SJCRH30 (cell line): ENCODE results near the gene LY86. TPM values are rescaled to one million over a fixed set of nuclear protein-coding genes. Genes with fewer than 3 reads are reported as not detected.

Experiments
- DNase-seq, 2 experiments: peaks; one replicate each; pipeline ENCODE4 v3.0.0-alpha.2; 2015 to 2020
- H3K27ac ChIP-seq: fragments of 250-450 bp; sonication (Bioruptor Pico); 2 replicates; pipeline ENCODE4 v1.5.1; 2020; ENCODE audit warnings: mild to moderate bottlenecking, moderate library complexity
- H3K27me3 ChIP-seq: fragments of 250-450 bp; sonication (Bioruptor Pico); 2 replicates; pipeline ENCODE4 v1.5.1; 2020; ENCODE audit warnings: mild to moderate bottlenecking, moderate library complexity
- H3K36me3 ChIP-seq: fragments of 250-450 bp; sonication (Bioruptor Pico); 2 replicates; pipeline ENCODE4 v1.5.1; 2020; ENCODE audit warnings: mild to moderate bottlenecking, moderate library complexity
- H3K4me1 ChIP-seq: fragments of 250-450 bp; sonication (Bioruptor Pico); 2 replicates; pipeline ENCODE4 v1.5.1; 2020; ENCODE audit warnings: mild to moderate bottlenecking, moderate library complexity
- H3K4me3 ChIP-seq: fragments of 250-450 bp; sonication (Bioruptor Pico); 2 replicates; pipeline ENCODE4 v1.5.1; 2020; ENCODE audit warnings: mild to moderate bottlenecking, moderate library complexity
- H3K9me3 ChIP-seq: fragments of 250-450 bp; sonication (Bioruptor Pico); replicated peaks from 2 replicates; pipeline ENCODE4 v1.5.1; 2020; ENCODE audit warnings: mild to moderate bottlenecking, moderate library complexity
- total RNA-seq: library from RNA; depleted of rRNA; stranded (reverse); fragments of >200 nt; shearing (Covaris generic); gene quantifications from 2 replicates; pipeline ENCODE4 v1.2.3, GENCODE V29; 2014

Gene LY86
- total RNA-seq, 1 experiment from 2014 or later = not detected

DNA sequence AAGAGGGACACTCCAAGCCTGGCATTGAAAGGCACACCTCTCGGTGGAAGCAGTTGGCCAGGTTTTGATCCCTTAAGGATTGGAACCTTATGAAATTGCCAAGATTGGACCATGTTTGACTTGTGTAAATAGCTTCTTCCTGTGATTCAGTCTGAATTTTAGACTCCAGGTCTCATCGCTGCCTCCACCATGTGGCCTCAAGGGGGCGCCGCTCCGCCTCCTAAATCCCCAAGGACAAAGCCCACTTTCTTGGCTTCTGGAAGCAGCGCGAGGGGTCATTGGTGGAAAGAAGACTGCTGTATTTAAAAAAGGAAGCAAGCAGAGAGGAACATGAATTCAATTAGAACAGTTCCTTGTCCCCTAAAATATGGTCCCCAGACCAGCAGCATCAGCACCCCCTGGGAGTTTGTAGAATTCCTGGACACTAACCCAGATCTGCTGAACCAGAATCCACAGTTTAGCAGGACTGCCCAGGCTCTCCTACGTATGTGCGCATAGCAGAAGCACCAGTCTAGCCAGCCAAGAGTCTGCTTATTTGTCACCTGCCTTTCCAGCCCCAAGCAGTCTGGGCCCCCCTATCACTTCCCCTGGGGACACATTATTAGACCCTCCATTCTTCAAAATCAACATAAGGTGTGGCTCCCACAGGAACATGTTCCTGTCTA lies 108.5 kb downstream of the LY86 start:
- H3K27ac ChIP-seq = no peak overlapping the region
- DNase-seq = peak; percentile 41 to 76

DNA sequence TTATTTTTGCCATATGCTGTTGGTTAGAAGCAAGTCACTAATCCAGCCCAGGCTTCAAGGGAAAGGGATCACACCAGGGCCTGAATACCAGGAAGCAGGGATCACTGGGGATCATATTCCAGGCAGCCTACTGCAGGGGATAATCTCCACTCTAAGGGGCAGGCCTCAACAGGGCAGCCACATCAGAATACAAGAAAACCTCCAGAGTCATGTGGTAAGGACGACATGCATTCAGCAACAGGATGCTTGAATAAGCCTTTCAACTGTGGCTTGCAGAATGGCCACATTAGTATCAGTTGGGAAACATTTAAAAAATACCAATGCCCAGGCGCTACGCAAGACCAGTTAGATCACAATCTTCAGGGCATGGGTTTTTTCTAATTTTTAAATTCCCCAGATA lies 109.1 kb downstream of the LY86 start:
- Histone ChIP-seq H3K27me3 (no peaks in the 10 kb centered on the region), H3K4me1 (peaks cover 10% of the 10 kb centered on the region), H3K9me3 (no peaks in the 10 kb centered on the region), H3K4me3 (no peak overlapping the region), H3K27ac (no peak overlapping the region), H3K36me3 (no peaks in the 10 kb centered on the region)
- DNase-seq = peak; percentile 26 to 66

More for the DNA sequence above, 108.5 kb downstream of the LY86 start:
- H3K27me3 ChIP-seq = no peaks in the 10 kb centered on the region
- no peak overlapping the region for H3K4me3 ChIP-seq
- H3K36me3 ChIP-seq = no peaks in the 10 kb centered on the region
- peaks cover 10% of the 10 kb centered on the region for H3K4me1 ChIP-seq
- H3K9me3 ChIP-seq = no peaks in the 10 kb centered on the region

DNA sequence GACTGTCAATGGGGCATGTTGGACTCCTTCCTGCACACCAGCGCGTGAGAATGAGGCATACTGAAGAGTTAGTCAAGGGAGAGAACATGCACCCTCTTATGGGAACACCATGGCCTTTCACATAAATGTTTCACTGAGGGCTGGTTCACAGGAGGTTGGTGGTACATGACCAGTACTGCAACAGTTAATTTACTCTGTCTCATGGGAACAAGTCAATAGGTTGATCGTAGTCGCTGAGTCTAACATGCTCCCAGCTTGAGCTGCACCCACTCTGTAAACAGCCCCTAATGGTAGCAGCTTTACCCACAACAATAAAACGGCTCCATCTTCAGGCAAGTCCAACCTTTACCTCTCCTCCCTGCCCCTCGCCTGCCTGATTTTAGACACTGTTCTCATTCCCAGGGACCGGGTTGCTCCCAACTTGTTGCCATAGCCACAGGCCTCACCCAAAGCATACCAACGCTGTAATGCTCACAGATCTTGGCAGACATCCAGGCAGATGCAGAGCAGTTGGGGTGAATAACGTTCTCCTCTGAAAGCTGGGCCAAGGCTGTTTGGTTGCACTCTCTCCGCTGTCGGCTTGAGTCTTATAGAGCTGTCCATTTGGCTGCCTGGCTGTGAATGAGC lies 111.3 kb downstream of the LY86 start:
- Histone ChIP-seq H3K27ac (no peak overlapping the region), H3K4me1 (peaks cover 10% of the 10 kb centered on the region), H3K9me3 (no peaks in the 10 kb centered on the region), H3K36me3 (no peaks in the 10 kb centered on the region), H3K27me3 (no peaks in the 10 kb centered on the region), H3K4me3 (no peak overlapping the region)
- peak; percentile 73 to 80 for DNase-seq

DNA sequence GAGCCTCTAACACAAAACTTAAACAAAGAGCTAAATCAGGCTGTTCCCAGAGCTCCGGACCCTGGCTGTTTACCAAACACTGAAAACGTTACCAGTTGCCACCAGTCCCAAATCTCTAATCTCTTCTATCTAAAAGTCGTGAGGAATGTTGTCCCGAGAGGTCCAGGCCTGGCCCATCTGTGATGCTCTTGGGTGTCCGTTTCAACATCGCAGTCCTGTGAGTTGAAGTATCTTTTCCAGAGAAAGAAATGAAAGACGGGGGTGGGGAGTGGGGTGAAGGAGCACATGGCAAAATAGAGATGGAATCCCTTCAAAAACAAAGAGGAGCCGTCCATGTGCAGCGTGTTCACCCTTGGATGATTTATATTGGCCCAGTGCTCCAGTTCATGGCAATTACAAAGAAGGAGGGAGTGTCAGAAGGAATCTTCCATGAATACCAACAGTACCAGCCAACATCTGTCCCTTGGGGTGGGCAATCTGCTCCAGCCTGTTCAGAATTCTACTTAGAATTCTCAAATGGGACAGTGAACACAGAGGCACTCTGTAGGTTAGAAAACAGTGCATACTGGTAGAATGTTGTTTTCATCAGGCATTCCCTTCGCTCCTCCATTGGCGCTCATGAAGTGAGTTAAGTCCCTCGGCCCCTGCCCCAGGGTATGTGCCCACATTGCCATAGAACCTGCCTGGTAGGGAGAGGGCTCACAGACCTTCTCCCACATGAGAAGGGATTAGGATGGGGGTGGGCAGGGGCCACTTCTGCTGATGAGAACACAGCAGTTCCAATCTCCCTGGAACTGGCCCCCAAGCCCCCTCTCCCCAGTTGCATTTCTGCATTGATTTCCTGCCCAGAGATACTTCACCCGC lies 112.1 kb downstream of the LY86 start:
- Histone ChIP-seq H3K27me3 (no peaks in the 10 kb centered on the region), H3K9me3 (no peaks in the 10 kb centered on the region), H3K27ac (no peak overlapping the region), H3K36me3 (no peaks in the 10 kb centered on the region), H3K4me3 (no peak overlapping the region), H3K4me1 (peaks cover 10% of the 10 kb centered on the region)
- no peak for DNase-seq

DNA sequence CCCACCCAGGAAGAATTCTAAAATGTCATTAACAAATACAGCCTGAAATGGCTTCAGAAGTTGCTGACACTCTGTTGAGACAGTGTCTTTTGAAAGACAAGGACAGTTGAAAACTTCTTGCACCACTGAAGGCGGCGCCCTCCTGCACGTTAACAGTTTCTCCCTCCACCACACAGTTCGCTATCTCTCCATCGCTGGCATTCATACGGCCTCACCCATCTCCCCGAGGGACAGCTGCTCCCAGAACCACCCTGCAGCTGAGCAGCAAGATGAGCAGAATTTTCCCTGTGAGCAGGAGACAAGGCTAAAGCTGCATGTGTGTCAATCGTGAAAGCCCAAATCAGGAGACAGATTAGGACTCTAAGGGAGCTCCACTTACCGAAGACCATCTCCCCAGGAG lies 113.3 kb downstream of the LY86 start:
- Histone ChIP-seq H3K27me3 (no peaks in the 10 kb centered on the region), H3K36me3 (no peaks in the 10 kb centered on the region), H3K4me3 (no peak overlapping the region), H3K4me1 (peaks cover 10% of the 10 kb centered on the region), H3K27ac (no peak overlapping the region), H3K9me3 (no peaks in the 10 kb centered on the region)
- peak; percentile 66 to 76 for DNase-seq

DNA sequence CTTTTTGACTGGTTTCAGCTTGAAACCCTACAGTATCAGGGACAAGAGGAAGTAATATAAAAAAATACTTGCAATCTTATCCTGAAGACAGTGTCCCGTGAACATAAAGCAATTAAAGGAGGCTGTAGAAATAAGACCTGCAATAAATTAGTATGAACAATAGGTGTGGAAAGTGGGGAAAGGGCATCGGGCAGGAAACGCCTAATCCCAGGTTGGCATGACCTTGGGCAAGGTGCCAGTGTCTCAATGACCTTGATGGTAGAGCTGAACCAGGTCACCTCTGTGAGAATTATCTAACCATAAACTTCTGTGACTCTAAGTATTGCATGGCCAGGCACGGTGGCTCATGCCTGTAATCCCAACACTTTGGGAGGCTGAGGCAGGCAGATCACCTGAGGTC lies 115.2 kb downstream of the LY86 start:
- H3K4me3 ChIP-seq = no peak overlapping the region
- no peaks in the 10 kb centered on the region for H3K9me3 ChIP-seq
- peaks cover 4% of the 10 kb centered on the region; the same call in 1 of the 2 replicates for H3K4me1 ChIP-seq
- no peaks in the 10 kb centered on the region for H3K36me3 ChIP-seq
- H3K27ac ChIP-seq = no peak overlapping the region
- no peak for DNase-seq
- no peaks in the 10 kb centered on the region for H3K27me3 ChIP-seq
